GM19468 (cell line): ENCODE results near the gene TRIM66.

Experiments
- ATAC-seq: cut with Tn5 transposase; IDR thresholded peaks from one replicate; pipeline ENCODE4 v1.9.1; 2021; ENCODE audit warnings: mild to moderate bottlenecking, moderate library complexity, moderate number of reproducible peaks; ENCODE audit not compliant: unreplicated experiment; ENCODE audit errors: extremely low read depth

TRIM66 gene

GRCh38 chr11:8717544-8717875, 35.0 kb upstream of the TRIM66 start:
- no peak for ATAC-seq

GRCh38 chr11:8715501-8715900, 33.0 kb upstream of the TRIM66 start:
- ATAC-seq, result no peak

DNA sequence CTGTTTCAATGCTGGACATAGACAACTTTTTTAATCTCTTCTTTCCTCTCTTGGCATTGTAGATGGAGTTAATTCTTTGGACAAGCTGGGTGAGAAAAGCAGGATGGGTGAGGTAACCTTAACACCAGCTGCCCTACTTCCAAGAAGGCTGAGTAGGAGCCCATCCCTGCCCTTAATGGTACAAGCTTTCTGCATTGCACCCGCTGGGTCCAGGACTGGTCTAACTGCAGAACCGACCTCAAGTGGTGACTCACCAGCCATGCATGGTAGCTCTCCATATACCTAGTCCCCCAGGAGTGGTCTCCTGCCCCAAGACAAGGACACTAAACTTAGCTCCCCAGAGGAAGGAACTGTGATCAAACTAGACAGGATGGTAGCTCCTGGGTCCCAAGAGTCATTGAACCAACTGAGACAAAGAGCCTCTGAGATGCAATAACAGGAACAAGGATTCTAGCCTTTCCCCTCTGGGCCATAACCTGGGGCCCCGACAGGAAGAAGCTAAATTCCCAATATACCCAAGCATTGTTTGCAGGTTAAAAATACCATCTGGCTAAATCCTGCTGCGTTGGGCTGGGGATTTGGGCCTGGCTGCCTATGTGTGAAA, 32.3 kb upstream of the TRIM66 start:
- no peak for ATAC-seq

DNA sequence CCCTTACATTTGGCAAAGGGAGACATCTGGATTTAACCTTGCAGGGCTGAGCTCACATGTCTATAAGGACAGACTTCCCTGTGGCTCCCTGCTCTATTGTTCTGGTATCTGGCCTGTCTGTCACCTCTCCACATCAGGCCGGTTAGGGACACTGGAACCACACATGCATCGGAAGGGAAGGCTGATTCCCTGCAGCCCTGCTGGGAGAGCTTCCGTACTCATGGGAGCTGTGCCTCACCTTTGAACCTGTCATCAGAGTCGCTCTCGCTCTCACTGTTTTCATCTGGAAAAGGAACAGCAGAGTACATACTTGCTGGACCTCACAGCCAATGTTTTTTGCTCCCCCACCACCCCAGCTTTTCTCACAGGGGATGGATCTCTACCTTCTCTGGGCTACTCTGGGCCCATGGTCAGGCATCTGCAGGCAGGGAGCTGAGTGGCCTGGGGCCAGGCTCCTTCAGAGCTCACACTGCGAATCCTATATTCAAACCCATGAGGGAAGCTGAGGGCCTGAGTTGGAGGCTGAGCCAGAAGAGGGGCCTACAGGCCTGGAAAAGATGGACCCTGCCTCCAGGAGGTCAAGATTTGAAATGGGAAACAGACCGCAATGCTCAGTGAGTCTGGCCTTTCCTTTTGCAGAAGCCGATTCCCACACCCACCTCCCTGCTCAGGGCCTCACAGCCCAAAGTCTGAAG, 31.4 kb upstream of the TRIM66 start:
- no peak for ATAC-seq

GRCh38 chr11:8712506-8712905, 30.0 kb upstream of the TRIM66 start:
- ATAC-seq, result no peak

GRCh38 chr11:8711895-8712442, 29.5 kb upstream of the TRIM66 start:
- no peak for ATAC-seq

DNA sequence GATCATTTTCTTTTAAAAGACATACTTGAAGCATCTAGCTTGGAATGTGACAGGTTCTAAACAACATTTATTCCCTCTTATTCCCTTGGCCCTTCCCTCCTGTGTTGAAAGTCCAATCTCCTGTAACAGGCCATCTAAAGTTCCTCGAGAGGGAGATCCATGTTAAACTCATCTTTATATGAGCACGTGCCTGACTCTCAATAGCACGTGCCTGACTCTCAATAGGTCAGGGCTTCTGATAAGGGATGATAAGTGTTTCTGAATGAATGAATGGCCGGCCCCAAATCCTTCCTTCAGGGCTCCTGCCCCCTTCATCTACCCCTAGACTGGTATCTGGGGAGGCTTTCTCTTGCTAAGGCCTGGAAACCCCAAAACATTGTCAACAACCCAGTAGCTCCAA, 27.3 kb upstream of the TRIM66 start:
- ATAC-seq, result no peak

- ATAC-seq, result no peak
Observed at GRCh38 chr11:8709002-8709672, 26.7 kb upstream of the TRIM66 start.

DNA sequence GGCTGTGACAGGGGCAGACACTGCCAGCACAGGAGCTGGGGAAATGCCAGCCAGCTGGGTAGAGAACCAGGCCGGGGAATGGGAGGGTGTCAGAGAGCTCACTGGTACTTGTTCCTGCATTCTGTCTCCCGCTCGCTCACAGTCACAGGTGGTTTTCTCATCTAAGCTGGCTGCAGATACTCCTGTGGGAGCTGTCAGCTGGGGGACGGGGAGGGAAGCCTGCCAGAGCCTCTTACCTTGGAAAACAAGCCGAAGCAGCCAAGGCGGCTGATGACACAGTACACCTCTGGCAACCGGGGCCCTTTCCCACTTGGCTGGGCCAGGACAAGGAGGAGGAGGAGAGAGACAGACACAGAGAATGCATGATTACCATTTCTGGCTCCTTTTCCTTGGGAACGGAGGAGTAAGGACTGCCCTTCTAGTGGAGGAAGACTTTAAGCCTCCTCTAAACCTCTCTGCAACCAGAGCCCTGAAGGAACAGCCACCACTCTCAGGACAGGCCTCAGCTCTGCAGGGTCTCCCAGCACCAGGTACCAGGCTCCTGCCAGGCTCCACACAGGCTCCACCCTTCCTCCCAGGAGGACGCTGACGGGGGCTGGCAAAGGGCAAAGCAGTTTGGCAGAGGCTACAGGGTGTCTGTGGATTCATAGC, 25.2 kb upstream of the TRIM66 start:
- ATAC-seq, result no peak

- ATAC-seq, result no peak
Observed at GRCh38 chr11:8706673-8707432, 24.4 kb upstream of the TRIM66 start.

GRCh38 chr11:8705146-8705545, 22.7 kb upstream of the TRIM66 start:
- no peak for ATAC-seq

DNA sequence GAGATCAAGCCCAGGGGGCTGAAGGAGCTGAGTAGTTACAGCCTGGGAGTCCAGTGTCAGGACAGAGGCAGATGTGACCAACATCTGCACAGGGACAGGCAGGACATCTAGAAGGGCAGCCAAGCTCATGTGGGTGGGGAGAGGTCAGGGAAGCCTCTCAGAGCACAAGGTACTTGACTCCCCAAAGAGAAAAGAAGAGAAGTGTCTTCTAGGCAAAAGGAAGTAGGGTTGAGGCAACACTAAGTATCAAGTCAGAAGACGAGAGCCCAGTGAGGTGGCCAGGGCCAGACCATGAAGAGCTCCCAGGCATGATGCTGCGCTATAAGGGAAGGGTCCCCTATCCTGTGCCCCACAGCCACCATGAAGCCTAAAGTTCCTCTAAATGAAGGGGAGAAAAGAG, 21.7 kb upstream of the TRIM66 start:
- no peak for ATAC-seq

DNA sequence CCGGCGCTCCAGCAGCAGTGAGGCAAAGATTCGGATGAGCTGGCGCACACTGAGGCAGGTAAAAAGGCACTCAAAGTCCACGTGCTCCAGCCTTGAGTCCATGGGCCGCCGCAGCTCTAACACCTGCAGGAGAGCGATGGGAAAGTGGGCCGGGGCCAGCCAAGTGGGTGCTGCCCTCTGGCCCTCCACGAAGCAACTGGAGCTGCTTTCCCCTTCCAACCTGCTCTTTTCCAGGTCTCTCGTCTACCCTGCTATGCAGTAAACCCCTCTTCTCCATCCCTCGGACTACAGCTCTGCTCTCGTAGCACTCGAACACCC, 20.1 kb upstream of the TRIM66 start:
- no peak for ATAC-seq

DNA sequence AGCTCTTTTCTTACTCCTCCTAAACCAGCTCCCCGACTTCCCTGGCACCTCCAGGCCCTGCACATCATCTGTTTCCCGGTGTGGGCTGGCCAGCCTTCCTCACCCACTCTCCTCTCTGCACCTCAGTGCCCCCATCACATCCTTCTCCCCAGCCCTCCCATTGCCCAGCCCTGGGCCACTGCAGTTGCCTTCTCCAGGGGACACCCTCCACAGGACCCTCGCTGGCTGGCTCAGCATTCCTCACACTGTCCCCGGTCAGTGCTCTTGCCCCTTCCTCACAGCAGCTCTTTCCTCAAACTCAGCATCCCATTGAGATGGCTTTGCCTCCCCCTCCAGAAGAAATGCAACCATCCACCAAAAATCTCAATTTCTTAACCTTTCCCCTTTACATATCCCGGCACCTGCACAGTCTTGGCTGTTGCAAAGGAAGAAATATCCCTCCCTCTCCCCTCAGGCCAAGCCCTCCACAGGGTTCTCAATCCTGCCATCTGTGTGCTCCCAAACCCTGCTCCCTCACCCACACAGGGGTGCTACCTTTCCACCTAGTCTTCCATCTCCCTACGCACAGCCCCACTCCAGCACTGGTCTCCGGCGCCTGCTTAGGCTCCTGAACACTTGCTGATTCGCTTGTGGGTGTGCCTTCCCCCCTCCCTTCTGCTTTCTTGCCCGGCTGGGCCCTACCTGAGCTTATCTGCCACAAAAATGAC, 19.6 kb upstream of the TRIM66 start:
- ATAC-seq, result no peak

DNA sequence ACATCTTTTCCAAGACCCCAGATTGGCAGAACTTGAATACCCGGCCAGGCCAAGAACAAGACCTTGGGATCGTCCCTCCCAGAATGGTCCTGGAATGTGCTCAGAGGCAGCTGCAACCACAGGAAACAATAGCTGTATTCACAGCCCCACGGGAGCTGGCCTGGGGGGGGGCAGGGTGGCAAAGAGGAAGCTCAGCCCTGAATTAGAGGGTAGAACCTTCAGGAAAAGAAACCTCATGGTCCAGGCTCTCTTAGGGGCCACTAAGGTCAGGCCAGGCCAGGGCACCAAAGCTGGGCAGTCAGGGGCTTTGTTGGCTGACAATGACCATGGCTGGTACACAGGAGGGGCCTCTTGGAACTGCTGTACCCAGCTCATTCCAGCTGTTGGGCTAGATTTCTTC, 17.4 kb upstream of the TRIM66 start:
- no peak for ATAC-seq

DNA sequence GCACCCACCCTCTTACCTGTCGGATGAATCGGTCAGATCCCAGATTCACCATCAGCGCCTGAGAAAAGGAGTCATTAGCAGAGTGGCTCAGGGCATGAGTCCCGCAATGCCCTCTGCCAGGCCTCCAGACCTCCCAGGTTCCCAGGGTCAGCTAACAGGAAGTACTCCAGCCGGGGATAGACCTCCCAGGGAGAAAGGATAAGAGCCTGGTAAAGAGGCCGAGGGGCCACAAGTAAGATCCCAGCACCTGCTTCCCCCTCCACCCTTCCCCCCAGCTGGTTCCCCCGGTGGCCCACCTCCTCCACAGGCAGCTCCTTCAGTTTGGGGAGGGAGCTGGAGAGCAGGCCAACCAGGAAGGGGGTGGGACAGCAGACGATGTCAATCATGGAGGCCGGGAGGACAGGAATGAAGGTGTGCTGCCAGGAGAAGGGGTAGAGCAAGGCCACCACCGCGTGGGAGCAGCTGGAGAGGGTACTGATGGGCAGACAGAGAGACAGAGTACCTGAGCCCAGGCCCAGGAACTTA, 16.5 kb upstream of the TRIM66 start:
- ATAC-seq, result no peak

DNA sequence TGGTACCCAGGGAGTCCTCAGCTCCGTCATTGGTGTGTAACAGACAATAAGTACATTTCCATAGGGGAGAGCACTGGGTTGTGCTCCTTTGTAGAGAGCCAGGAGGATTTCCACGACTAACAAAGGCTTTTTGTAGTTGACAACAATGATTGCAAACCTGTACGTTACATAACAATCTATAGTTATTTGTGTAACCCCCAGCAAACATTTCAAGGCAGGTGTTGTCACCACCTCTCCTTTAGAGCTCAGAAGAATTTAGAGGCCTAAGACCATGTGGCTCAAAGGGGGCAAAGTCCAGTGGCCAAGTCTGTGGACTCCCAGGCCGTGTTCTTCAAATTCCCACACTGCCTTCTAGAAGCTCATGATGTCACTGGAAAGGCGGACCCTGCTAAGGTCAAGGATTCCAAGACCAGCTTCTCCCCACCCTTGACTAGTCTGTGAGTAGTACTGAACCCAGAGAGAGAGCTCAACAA, 15.9 kb upstream of the TRIM66 start:
- ATAC-seq, result no peak

- no peak for ATAC-seq
Observed at GRCh38 chr11:8697054-8697453, 14.6 kb upstream of the TRIM66 start.

DNA sequence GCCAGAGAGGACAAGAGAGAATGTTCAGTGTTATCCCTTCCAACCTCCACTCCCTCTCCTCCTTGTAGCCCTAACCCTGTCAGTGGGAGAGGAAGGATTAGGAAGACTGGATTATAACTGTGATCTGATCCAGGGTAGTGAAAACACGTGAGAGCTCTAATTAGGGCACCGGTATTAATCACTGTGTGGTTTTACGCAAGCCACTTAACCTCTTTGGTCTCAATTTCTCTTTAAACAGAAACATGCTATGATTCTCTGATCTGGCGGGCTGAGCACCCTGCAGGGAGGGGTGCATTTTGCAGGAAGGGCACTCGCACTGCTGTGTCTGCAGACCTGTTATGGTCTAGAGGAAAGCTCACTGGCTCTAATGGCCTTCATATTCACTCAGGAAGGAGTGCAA, 11.7 kb upstream of the TRIM66 start:
- no peak for ATAC-seq

DNA sequence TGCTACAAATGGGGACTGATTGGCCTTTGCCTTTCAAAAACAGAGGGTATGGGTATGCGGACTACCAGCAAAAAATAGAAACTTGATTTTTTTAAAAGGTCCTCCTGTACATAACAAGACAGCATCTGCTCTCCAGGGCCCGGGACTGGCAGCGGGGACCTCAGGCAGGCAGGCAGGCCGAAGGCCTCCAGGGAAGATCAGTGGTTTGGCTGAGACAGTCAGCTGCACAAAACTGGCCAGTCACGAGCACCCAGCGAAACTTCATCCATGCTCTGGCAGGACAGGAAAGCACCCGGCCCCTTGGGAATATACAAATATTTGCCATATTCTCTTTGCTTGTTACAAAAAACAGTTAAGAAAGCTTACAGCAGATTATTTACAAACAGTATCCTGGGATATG, 11.1 kb upstream of the TRIM66 start:
- ATAC-seq, result no peak
